SW480 (cell line): ENCODE measurements around the gene ELF1.
A peak's percentile ranks its signal among the peaks of the same experiment; 100 is the strongest.

Experiments used
- DNase-seq: peaks from one replicate; pipeline ENCODE4 v3.0.0-alpha.2; 2016; ENCODE audit warnings: low spot score

Gene ELF1

GRCh38 chr13:41006978-41007743, 12.0 kb downstream of the ELF1 start:
- no peak for DNase-seq

GRCh38 chr13:41006306-41006705, 12.8 kb downstream of the ELF1 start:
- no peak for DNase-seq

GRCh38 chr13:41005704-41006103, 13.4 kb downstream of the ELF1 start:
- DNase-seq = no peak

GRCh38 chr13:41004875-41005693, 14.0 kb downstream of the ELF1 start:
- peak; percentile 11 for DNase-seq

- DNase-seq = no peak
Measured at GRCh38 chr13:41002606-41003005, 16.5 kb downstream of the ELF1 start.

GRCh38 chr13:41001695-41002094, 17.4 kb downstream of the ELF1 start:
- no peak for DNase-seq

GRCh38 chr13:40999416-40999815, 19.7 kb downstream of the ELF1 start:
- DNase-seq = no peak

- DNase-seq = no peak
Measured at GRCh38 chr13:40996426-40997092, 22.6 kb downstream of the ELF1 start.

GRCh38 chr13:40995997-40996396, 23.1 kb downstream of the ELF1 start:
- no peak for DNase-seq

- no peak for DNase-seq
Measured at GRCh38 chr13:40994581-40995230, 24.4 kb downstream of the ELF1 start.

GRCh38 chr13:40993987-40994386, 25.1 kb downstream of the ELF1 start:
- no peak for DNase-seq

- DNase-seq = no peak
Measured at GRCh38 chr13:40992678-40993518, 26.2 kb downstream of the ELF1 start.

GRCh38 chr13:40987606-40988280, 31.4 kb downstream of the ELF1 start:
- DNase-seq = no peak

- no peak for DNase-seq
Measured at GRCh38 chr13:40986101-40986856, 32.8 kb downstream of the ELF1 start.

GRCh38 chr13:40985381-40986100, 33.6 kb downstream of the ELF1 start:
- no peak for DNase-seq

GRCh38 chr13:40984668-40985366, 34.3 kb downstream of the ELF1 start:
- DNase-seq = no peak

GRCh38 chr13:40983725-40984667, 35.1 kb downstream of the ELF1 start:
- DNase-seq = no peak

- DNase-seq = no peak
Measured at GRCh38 chr13:40983259-40983658, 35.9 kb downstream of the ELF1 start.
